ENCODE results near the gene DMAC1.

DNA sequence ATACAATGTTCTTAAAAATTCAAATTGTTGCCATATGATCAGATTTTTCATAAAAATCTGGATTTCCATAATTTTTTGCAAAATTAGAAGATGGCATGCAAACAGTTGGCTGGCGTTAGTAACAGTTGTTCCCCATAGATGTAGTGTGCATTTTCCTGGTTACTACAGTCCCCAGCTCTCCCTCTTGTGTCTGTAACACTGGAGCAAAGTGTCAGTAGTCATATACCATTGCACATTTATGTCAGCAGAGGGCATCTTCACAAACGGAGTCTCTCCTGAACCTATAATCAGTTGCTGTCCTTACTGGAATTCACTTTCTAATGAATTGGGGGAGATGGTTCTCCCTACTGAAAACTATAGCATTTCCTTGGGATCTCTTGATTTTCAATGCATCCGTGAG lies 44.7 kb upstream of the DMAC1 start:
- no peak for TF ChIP-seq EZH2phosphoT487 (IDR thresholded peaks at IDR 0.05; ENCODE audit: insufficient read depth, low read depth)
- no peak for TF ChIP-seq EZH2 (IDR thresholded peaks at IDR 0.05; ENCODE audit: insufficient read depth, poor library complexity, severe bottlenecking)

Data from GM23248 (cell line).